Colonic mucosa (tissue), 4 donors: ENCODE measurements around the gene HOXC10. TPM values are rescaled to one million over a fixed set of nuclear protein-coding genes. Genes with fewer than 3 reads are reported as not detected.

ENCODE experiments used
- DNase-seq: peaks from one replicate; pipeline ENCODE4 v3.0.0-alpha.2; 2020
- H3K27ac ChIP-seq: fragments of 200-600 bp; one replicate; pipeline ENCODE4 v1.8.0; 2021
- H3K27me3 ChIP-seq: fragments of 200-600 bp; one replicate; pipeline ENCODE4 v1.8.0; 2021
- H3K36me3 ChIP-seq: fragments of 200-600 bp; one replicate; pipeline ENCODE4 v1.8.0; 2021
- H3K4me1 ChIP-seq: fragments of 200-600 bp; one replicate; pipeline ENCODE4 v1.8.0; 2021; ENCODE audit warnings: mild to moderate bottlenecking
- H3K4me3 ChIP-seq: fragments of 200-600 bp; one replicate; pipeline ENCODE4 v1.8.0; 2021
- H3K9ac ChIP-seq, 2 donors: one replicate each; pipeline ENCODE4 v1.7.0; 2013; ENCODE audit warnings: control low read depth in 2 of 2, low read depth in 2 of 2, low read length in 2 of 2
- H3K9me3 ChIP-seq: fragments of 200-600 bp; one replicate; pipeline ENCODE4 v1.8.0; 2021
- intact Hi-C: fragments of 100-400 bp; cut with DNase I; formaldehyde crosslinking; loops from one replicate; pipeline ENCODE4 v1.14.1; 2022
- total RNA-seq, 2 donors: library from RNA; stranded (reverse); fragmentation: NEBNext Ultra II Directional in 1 of 2; extraction: Animal tissue kit (Norgen Biotek cat#: 25700) in 1 of 2; gene quantifications; one replicate each; pipeline ENCODE4 v1.2.1, GENCODE V29; 2021
- TF ChIP-seq, protein P1 (sequence below): fragments of 200-600 bp; IDR thresholded peaks from one replicate; pipeline ENCODE4 v1.8.0; 2022; ENCODE audit warnings: antibody characterized with exemption, mild to moderate bottlenecking
- donor health status: healthy.
- donor health status: DM: no; HTN: no; CAD: no.
- donor health status: DM: no; HTN: no; CAD: no.

Gene HOXC10
- total RNA-seq, 2 donors from 2014 or later = not detected

GRCh38 chr12:53949631-53950436, 35.1 kb upstream of the HOXC10 start:
- Histone ChIP-seq H3K9ac (no peak overlapping the region), H3K36me3 (no peaks in the 10 kb centered on the region), H3K9me3 (no peaks in the 10 kb centered on the region), H3K27ac (no peak overlapping the region), H3K4me1 (no peaks in the 10 kb centered on the region), H3K4me3 (no peak overlapping the region), H3K27me3 (peaks cover 93% of the 10 kb centered on the region)
- no peak for DNase-seq
- intact Hi-C loops = no loop called here
- TF ChIP-seq, protein P1, sequence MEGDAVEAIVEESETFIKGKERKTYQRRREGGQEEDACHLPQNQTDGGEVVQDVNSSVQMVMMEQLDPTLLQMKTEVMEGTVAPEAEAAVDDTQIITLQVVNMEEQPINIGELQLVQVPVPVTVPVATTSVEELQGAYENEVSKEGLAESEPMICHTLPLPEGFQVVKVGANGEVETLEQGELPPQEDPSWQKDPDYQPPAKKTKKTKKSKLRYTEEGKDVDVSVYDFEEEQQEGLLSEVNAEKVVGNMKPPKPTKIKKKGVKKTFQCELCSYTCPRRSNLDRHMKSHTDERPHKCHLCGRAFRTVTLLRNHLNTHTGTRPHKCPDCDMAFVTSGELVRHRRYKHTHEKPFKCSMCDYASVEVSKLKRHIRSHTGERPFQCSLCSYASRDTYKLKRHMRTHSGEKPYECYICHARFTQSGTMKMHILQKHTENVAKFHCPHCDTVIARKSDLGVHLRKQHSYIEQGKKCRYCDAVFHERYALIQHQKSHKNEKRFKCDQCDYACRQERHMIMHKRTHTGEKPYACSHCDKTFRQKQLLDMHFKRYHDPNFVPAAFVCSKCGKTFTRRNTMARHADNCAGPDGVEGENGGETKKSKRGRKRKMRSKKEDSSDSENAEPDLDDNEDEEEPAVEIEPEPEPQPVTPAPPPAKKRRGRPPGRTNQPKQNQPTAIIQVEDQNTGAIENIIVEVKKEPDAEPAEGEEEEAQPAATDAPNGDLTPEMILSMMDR = no peak

DNA sequence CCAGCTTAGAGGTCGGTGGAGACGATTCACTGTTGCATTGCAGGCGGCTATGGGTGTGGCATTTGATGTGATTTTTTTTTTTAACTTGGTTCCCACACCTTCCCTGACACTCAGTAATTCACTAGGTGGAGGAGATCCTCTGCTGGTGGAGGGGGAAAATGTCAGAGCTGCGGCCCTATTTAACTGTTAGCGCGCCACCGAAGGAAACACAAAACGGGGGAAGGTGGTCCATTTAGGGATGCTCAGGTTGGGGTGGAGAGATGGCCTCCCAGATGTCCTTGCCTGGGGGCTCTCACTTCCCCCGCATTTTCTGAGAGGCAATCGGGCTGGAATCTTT, 34.5 kb upstream of the HOXC10 start:
- Histone ChIP-seq H3K4me1 (no peaks in the 10 kb centered on the region), H3K27me3 (peaks cover 93% of the 10 kb centered on the region), H3K4me3 (no peak overlapping the region), H3K9me3 (no peaks in the 10 kb centered on the region), H3K9ac (no peak overlapping the region), H3K27ac (no peak overlapping the region), H3K36me3 (no peaks in the 10 kb centered on the region)
- TF ChIP-seq, protein P1 = no peak
- no peak for DNase-seq
- intact Hi-C loops = no loop called here

DNA sequence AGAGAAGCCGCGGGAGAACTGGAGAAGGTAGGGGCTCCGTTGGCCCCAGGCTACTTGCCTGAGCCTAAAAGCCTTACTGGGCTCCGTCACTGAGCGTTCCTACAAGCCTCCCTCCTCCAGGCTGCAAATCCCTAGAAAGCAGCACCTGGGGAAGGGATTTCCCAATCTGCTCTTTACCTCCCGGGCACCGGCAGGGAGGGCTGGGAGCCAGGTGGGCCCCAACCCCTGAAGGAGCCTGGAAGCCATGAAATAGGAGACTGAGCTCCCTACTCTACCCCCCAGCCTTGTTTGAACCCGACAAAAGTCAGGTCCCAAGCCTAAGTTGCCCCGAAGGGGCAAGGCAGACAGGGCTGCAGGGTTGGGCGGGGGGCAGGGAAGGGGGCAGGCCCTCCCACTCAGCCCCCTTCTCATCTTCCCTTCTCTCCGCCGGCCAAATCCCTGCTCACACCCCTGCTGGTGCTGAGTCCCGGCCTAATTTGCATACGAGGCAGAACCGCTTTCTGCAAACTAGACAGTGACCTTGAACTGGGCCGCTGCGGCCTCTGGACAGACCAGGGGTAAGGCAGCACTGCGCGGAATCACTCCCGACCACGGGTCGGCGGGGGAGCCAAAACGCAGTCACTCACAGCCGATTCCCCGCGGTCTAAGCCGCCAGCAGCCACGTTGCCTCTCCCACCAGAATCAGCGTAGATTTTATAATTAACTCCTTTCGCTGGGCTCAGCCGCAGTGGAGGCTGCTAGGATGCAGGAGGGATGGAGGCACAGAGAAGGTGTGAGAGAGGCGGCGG, 34.0 kb upstream of the HOXC10 start:
- DNase-seq = no peak
- intact Hi-C loops = no loop called here
- Histone ChIP-seq H3K27ac (no peak overlapping the region), H3K27me3 (peaks cover 93% of the 10 kb centered on the region), H3K9ac (no peak overlapping the region), H3K36me3 (no peaks in the 10 kb centered on the region), H3K9me3 (no peaks in the 10 kb centered on the region), H3K4me3 (no peak overlapping the region), H3K4me1 (no peaks in the 10 kb centered on the region)
- TF ChIP-seq, protein P1 = no peak

DNA sequence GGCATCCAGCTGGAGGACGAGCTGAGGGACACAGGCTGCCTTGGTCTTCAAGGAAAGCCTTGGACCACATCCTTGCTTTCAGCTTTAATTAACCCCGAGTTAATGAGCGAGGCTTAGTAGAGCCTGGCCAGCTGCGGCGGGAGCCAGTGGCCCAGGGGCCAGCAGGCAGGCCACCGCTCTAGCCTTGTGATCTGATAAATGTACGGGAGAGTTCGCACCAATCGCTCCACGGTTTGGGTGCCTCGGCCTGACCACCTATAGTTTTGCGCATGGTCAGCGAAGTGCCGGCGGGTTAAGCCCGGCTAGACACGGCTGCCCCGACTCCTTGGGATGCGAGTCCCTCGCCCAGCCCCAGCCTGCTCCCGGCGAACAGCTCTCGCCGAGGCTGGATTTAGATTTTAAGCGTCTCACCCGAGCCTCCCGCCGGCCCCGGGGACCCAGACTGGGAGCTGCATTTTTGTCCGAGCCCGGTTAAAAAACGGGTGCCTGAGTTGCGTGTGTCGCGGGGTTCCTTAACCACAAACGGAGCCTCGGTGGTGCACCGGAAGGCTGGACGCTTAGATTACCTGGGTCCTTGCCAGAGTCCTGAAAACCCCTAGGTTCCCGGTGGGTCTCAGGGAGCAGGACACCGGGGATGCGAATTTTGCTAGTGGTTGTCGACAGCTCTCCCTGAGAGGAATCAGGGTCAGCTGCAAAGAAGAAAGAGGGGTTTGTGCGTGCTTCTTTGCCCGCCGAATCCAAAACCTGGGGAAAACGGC, 33.2 kb upstream of the HOXC10 start:
- Histone ChIP-seq H3K27ac (no peak overlapping the region), H3K4me1 (no peaks in the 10 kb centered on the region), H3K9me3 (no peaks in the 10 kb centered on the region), H3K27me3 (peaks cover 93% of the 10 kb centered on the region), H3K9ac (no peak overlapping the region), H3K4me3 (no peak overlapping the region), H3K36me3 (no peaks in the 10 kb centered on the region)
- TF ChIP-seq, protein P1 = no peak
- intact Hi-C loops = no loop called here
- no peak for DNase-seq

DNA sequence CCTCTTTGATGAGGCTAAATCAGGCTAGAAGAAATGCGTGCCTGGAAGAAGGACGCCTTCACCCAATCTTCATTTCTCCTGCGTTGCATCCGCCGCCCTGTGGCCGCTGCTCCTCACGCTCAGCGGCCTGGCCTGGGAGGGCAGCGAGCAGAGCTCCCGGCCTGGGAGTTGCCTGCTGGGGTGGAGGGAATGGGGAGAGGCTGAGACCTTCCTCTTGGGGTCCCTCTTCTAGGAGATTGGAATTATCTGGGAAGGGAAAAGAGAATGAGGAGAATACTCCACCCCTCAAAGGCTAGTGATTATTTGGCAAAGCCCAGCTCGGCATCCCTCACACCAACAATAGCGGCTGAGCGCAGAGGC, 32.6 kb upstream of the HOXC10 start:
- H3K36me3 ChIP-seq = no peaks in the 10 kb centered on the region
- TF ChIP-seq, protein P1 = no peak
- peaks cover 94% of the 10 kb centered on the region for H3K27me3 ChIP-seq
- H3K4me1 ChIP-seq = no peaks in the 10 kb centered on the region
- H3K9me3 ChIP-seq = no peaks in the 10 kb centered on the region
- H3K27ac ChIP-seq = no peak overlapping the region
- H3K9ac ChIP-seq = no peak overlapping the region
- no peak overlapping the region for H3K4me3 ChIP-seq
- intact Hi-C loops = no loop called here
- no peak for DNase-seq
